GM12878 (cell line): ENCODE results near the gene CCDC88C. TPM values are rescaled to one million over a fixed set of nuclear protein-coding genes. Genes with fewer than 3 reads are reported as not detected.

Source experiments
- ATAC-seq: fragments of 200-7000 bp; cut with Tn5 transposase; 3 replicates; pipeline ENCODE4 v1.9.1; 2020; ENCODE audit warnings: mild to moderate bottlenecking, moderate library complexity
- BruUV-seq: library from RNA; stranded (reverse); fragments of 400-500 nt; replicated peaks from 2 replicates; lab custom pipeline; 2021; lab: Mats Ljungman, UMichigan
- CTCF ChIA-PET: fragments of 300-600 bp; sonication (Branson Sonifier 250); formaldehyde crosslinking; extraction: SDS; loops from one replicate; lab custom pipeline; 2021; ENCODE audit warnings: inconsistent platforms; lab: Yijun Ruan, JAX
- POLR2A ChIA-PET: fragments of 350-600 bp; formaldehyde crosslinking; extraction: SDS; loops from one replicate; lab custom pipeline; 2021; ENCODE audit warnings: inconsistent platforms; lab: Charles Lee
- RAD21 ChIA-PET: fragments of 300-600 bp; sonication (Branson Sonifier 250); formaldehyde crosslinking; loops from one replicate; lab custom pipeline; 2023; ENCODE audit warnings: antibody characterized with exemption; ENCODE audit not compliant: unreplicated experiment; lab: Charles Lee
- SMC1A ChIA-PET: fragments of 300-600 bp; sonication (Branson Sonifier 250); formaldehyde crosslinking; loops from one replicate; lab custom pipeline; 2023; ENCODE audit not compliant: unreplicated experiment, uncharacterized antibody; lab: Charles Lee
- DNase-seq: peaks from one replicate; pipeline ENCODE4 v3.0.0-alpha.2; 2011; ENCODE audit warnings: low read depth, low spot score
- FAIRE-seq: peaks from 3 replicates; lab custom pipeline; 2011; peaks lifted over from hg19 to GRCh38; lab: Jason Lieb, UNC
- H2AFZ ChIP-seq: 2 replicates; pipeline ENCODE4 v1.6.0; 2011; ENCODE audit warnings: low read depth, low read length, control low read depth; ENCODE audit not compliant: control insufficient read depth
- H3K27ac ChIP-seq: 2 replicates; pipeline ENCODE4 v1.5.1; 2011; ENCODE audit warnings: control low read depth; ENCODE audit not compliant: control insufficient read depth, insufficient read depth
- H3K27me3 ChIP-seq, 2 experiments: replicated peaks in 1 of 2; 2 replicates each; pipeline versions ENCODE4 v1.6.0 to v1.6.1; 2011; ENCODE audit warnings: low read length in 1 of 2; ENCODE audit not compliant: control insufficient read depth in 2 of 2, insufficient read depth in 2 of 2
- H3K36me3 ChIP-seq, 2 experiments: 2 replicates each; pipeline ENCODE4 v1.5.1; 2011; ENCODE audit warnings: low read length in 1 of 2; ENCODE audit not compliant: control insufficient read depth in 2 of 2, insufficient read depth in 2 of 2
- H3K4me1 ChIP-seq: 2 replicates; pipeline ENCODE4 v1.6.1; 2011; ENCODE audit warnings: mild to moderate bottlenecking, low read length, moderate library complexity, mixed read lengths; ENCODE audit not compliant: control insufficient read depth, insufficient read depth
- H3K4me2 ChIP-seq: 2 replicates; pipeline ENCODE4 v1.6.0; 2011; ENCODE audit warnings: control low read depth; ENCODE audit not compliant: control insufficient read depth, insufficient read depth
- H3K4me3 ChIP-seq: fragments of 200-600 bp; sonication (generic); 2 replicates; pipeline ENCODE4 v1.5.1; 2016
- H3K79me2 ChIP-seq: 2 replicates; pipeline ENCODE4 v1.6.0; 2011; ENCODE audit warnings: low read length; ENCODE audit not compliant: control insufficient read depth, insufficient read depth
- H3K9ac ChIP-seq: 2 replicates; pipeline ENCODE4 v1.8.0; 2011; ENCODE audit warnings: low read length, control low read depth, mixed read lengths; ENCODE audit not compliant: control insufficient read depth, insufficient read depth
- H3K9me3 ChIP-seq: replicated peaks from 3 replicates; pipeline ENCODE4 v1.5.1; 2011; ENCODE audit warnings: mild to moderate bottlenecking, low read length; ENCODE audit not compliant: control insufficient read depth, insufficient read depth
- H4K20me1 ChIP-seq: 2 replicates; pipeline ENCODE4 v1.6.0; 2011; ENCODE audit not compliant: control insufficient read depth, insufficient read depth
- FOXK2 ChIP-seq: fragments of 450-650 bp; IDR thresholded peaks from 2 replicates; pipeline ENCODE4 v1.6.1; 2017; ENCODE audit warnings: mild to moderate bottlenecking, moderate library complexity
- NFYA ChIP-seq: IDR thresholded peaks from 2 replicates; pipeline ENCODE4 v1.6.1; 2011; ENCODE audit warnings: low read depth, mild to moderate bottlenecking, low read length, improper control_type of control experiment, borderline replicate concordance
- NR2F1 ChIP-seq: fragments of 450-650 bp; conservative IDR thresholded peaks from 2 replicates; pipeline ENCODE4 v1.6.1; 2017; ENCODE audit warnings: mild to moderate bottlenecking
- POLR2AphosphoS5 ChIP-seq: IDR thresholded peaks from 2 replicates; pipeline ENCODE4 v1.6.1; 2011; ENCODE audit warnings: mild to moderate bottlenecking, low read length, inconsistent platforms
- WGBS: methylation state at CpG from one replicate; pipeline ENCODE4 v1.1.6; 2016; ENCODE audit warnings: low lambda C conversion rate; ENCODE audit not compliant: insufficient replicate concordance, insufficient coverage; ENCODE audit errors: missing lambda C conversion rate; 5-methylcytosine and 5-hydroxymethylcytosine counted together
- in situ Hi-C: fragments of 300-500 bp; cut with MboI; formaldehyde crosslinking; loops from 9 replicates; pipeline ENCODE4 v1.14.3; 2018; ENCODE audit warnings: mixed read lengths
- intact Hi-C: fragments of 100-400 bp; cut with micrococcal nuclease; formaldehyde crosslinking; loops from one replicate; pipeline ENCODE4 v1.14.2; 2022; ENCODE audit not compliant: unreplicated experiment
- polyA plus RNA-seq, 11 experiments: library from polyadenylated mRNA; depleted of rRNA in 4 of 11; unstranded in 6 of 11; stranded (reverse) in 5 of 11; fragments of >200 nt; fragmentation: Nextera tagmentation in 4 of 11; fragmentation: Illumina TruSeq in 1 of 11; extraction: Ambion mirVana in 4 of 11; extraction: Trizol in 1 of 11; gene quantifications; 1 replicate in 1 of 11; 2 replicates in 10 of 11; pipeline versions ENCODE4 v1.2.1 to v1.2.3, GENCODE V29; 2011 to 2016; ENCODE audit warnings: inconsistent platforms in 2 of 11, missing spikeins in 2 of 11, low read depth in 1 of 11
- total RNA-seq, 4 experiments: library from RNA; depleted of rRNA in 3 of 4; stranded (reverse); fragments of >200 nt in 3 of 4; fragmentation: Illumina TruSeq in 1 of 4; extraction: Trizol in 1 of 4; gene quantifications; 2 replicates each; pipeline versions ENCODE4 v1.2.1 to v1.2.3, GENCODE V29; 2013 to 2021
- TF ChIP-seq, protein P1 (sequence below): IDR thresholded peaks from 2 replicates; pipeline ENCODE4 v1.6.1; 2012; ENCODE audit warnings: low read depth, low read length, improper control_type of control experiment

The CCDC88C gene
- total and polyA plus RNA-seq, 10 of the 15 experiments (the other 5 are each of a cell fraction or from before 2014, with no cell fraction given): 4.0 to 79.6 (median 36.6) TPM

DNA sequence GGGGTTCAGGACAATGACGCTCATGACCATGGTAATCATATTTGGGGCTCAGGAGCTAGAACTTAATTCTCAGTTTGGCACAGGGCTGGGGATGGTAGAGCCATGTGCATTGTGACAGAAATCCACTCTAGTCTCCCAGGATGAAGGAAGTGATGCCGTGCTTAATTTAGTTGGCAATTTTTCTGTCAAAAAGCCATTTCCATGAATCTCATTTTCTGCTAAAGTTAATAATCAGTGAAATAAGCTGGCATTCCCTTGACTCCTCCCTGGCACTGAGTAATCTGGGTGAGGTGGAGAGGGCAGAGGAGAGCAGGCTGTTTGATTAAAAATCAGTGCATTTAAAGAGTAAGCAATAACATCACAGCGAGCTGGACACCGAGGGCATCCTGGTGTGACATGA is 128.2 kb downstream of the CCDC88C start:
- no peak overlapping the region for H3K27ac ChIP-seq
- 100% methylated on average over 4 of the region's 4 CpGs for WGBS
- SMC1A ChIA-PET: interaction anchor here (1.1 to 5.9 kb wide), 3 partner anchors 37 to 132 kb away, joined by 3 to 109 read pairs (median 3); no protein-coding TSS in a partner anchor
- ATAC-seq (no peak), FAIRE-seq (no peak), DNase-seq (no peak)
- TF ChIP-seq FOXK2 (no peak), NR2F1 (no peak), NFYA (no peak), POLR2AphosphoS5 (no peak)
- TF ChIP-seq, protein P1, sequence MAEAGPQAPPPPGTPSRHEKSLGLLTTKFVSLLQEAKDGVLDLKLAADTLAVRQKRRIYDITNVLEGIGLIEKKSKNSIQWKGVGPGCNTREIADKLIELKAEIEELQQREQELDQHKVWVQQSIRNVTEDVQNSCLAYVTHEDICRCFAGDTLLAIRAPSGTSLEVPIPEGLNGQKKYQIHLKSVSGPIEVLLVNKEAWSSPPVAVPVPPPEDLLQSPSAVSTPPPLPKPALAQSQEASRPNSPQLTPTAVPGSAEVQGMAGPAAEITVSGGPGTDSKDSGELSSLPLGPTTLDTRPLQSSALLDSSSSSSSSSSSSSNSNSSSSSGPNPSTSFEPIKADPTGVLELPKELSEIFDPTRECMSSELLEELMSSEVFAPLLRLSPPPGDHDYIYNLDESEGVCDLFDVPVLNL: no peak
- POLR2A ChIA-PET: no interaction called here
- H3K4me2 ChIP-seq: no peak overlapping the region
- H2AFZ ChIP-seq: no peak overlapping the region
- intact Hi-C loops (loop anchor here (5.0 kb wide), 1 partner anchor 387 kb away; no protein-coding TSS in a partner anchor), in situ Hi-C loops (loop anchor here (5.0 kb wide), 2 partner anchors 112 to 392 kb away; no protein-coding TSS in a partner anchor)
- no peaks in the 10 kb centered on the region for H3K27me3 ChIP-seq
- no peak overlapping the region for H3K4me3 ChIP-seq
- H3K4me1 ChIP-seq: no peaks in the 10 kb centered on the region
- CTCF ChIA-PET: interaction anchor here (0.8 to 11.1 kb wide), 2 partner anchors 113 to 129 kb away, joined by 3 to 211 read pairs; no protein-coding TSS in a partner anchor
- H3K9me3 ChIP-seq: no peaks in the 10 kb centered on the region
- H3K36me3 ChIP-seq: peaks cover 45 to 49% of the 10 kb centered on the region in 2 experiments
- no peaks in the 10 kb centered on the region for H3K79me2 ChIP-seq
- H4K20me1 ChIP-seq: peaks cover 2% of the 10 kb centered on the region; the same call in 1 of the 2 replicates
- RAD21 ChIA-PET: no interaction called here
- BruUV-seq: no TSS peak
- no peak overlapping the region for H3K9ac ChIP-seq
